GM21786 (cell line): ENCODE measurements around the gene MSN.
"Not testable (repeated sequence)": the region's sequence is repeated elsewhere in the genome, so short reads cannot be mapped to it uniquely, and the experiment has no call there.

ENCODE experiments used
- ATAC-seq: cut with Tn5 transposase; IDR thresholded peaks from one replicate; pipeline ENCODE4 v1.9.1; 2021; ENCODE audit not compliant: unreplicated experiment

MSN gene

GRCh38 chrX:65667503-65668376, at the start of gene MSN:
Gene MSN, plus strand, starts transcription at chrX:65667654. Its CDS starts 188 bp downstream, at chrX:65667842.
- ATAC-seq: peak; percentile 72

GRCh38 chrX:65620096-65620705, 47.3 kb upstream of the MSN start:
- ATAC-seq: not testable (repeated sequence)

GRCh38 chrX:65630771-65631170, 36.7 kb upstream of the MSN start:
- no peak for ATAC-seq

- ATAC-seq: no peak
Observed at GRCh38 chrX:65633826-65634225, 33.6 kb upstream of the MSN start.

- ATAC-seq: no peak
Observed at GRCh38 chrX:65634732-65635131, 32.7 kb upstream of the MSN start.

- ATAC-seq: no peak
Observed at GRCh38 chrX:65635378-65635777, 32.1 kb upstream of the MSN start.

- ATAC-seq: no peak
Observed at GRCh38 chrX:65635822-65636221, 31.6 kb upstream of the MSN start.

- ATAC-seq: not testable (repeated sequence)
Observed at GRCh38 chrX:65636261-65636660, 31.2 kb upstream of the MSN start.

GRCh38 chrX:65637335-65637734, 30.1 kb upstream of the MSN start:
- ATAC-seq: no peak

GRCh38 chrX:65642914-65643491, 24.5 kb upstream of the MSN start:
- no peak for ATAC-seq

GRCh38 chrX:65643531-65644052, 23.9 kb upstream of the MSN start:
- ATAC-seq: no peak

GRCh38 chrX:65644621-65645289, 22.7 kb upstream of the MSN start:
- no peak for ATAC-seq

GRCh38 chrX:65647801-65648200, 19.7 kb upstream of the MSN start:
- ATAC-seq: no peak

- ATAC-seq: no peak
Observed at GRCh38 chrX:65652098-65652497, 15.4 kb upstream of the MSN start.

- not testable (repeated sequence) for ATAC-seq
Observed at GRCh38 chrX:65657009-65657441, 10.4 kb upstream of the MSN start.

GRCh38 chrX:65657659-65658058, 9.8 kb upstream of the MSN start:
- ATAC-seq: no peak

GRCh38 chrX:65658229-65658628, 9.2 kb upstream of the MSN start:
- ATAC-seq: no peak

- no peak for ATAC-seq
Observed at GRCh38 chrX:65667157-65667502, 324 bp upstream of the MSN start.

- ATAC-seq: peak; percentile 38
Observed at GRCh38 chrX:65668377-65669310, 1.2 kb downstream of the MSN start.

- no peak for ATAC-seq
Observed at GRCh38 chrX:65671286-65671685, 3.8 kb downstream of the MSN start.
